ENCODE data around the gene KRTAP13-3.
A peak's percentile ranks its signal among the peaks of the same experiment; 100 is the strongest.

Gene KRTAP13-3, protein sequence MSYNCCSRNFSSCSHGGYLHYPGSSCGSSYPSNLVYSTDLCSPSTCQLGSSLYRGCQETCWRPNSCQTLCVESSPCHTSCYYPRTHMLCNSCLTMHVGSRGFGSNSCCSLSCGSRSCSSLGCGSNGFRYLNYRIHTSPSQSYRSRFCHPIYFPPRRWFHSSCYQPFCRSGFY

DNA sequence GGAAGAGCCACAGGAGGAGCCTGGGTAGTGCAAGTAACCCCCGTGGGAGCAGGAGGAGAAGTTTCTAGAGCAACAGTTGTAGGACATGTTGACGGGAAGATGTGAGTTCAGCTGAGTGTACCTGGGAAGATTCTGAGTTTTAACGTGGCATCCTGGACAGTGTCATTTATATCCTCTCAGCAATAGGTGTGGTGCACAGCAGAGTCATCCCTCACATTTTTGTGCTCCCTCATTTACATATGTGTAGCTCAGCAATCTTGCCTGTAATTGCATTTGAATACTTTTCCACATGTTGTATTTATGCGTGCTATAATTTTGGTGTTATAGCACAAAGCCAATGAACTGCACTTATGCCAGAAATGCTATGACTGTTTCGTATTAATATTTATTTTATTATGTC is at the start of gene KRTAP13-3:
Gene KRTAP13-3, minus strand, starts transcription at position 101 of the 400 bp plus-strand sequence. Its CDS starts 14 bp downstream, at position 87.
- DNase-seq: no peak

DNA sequence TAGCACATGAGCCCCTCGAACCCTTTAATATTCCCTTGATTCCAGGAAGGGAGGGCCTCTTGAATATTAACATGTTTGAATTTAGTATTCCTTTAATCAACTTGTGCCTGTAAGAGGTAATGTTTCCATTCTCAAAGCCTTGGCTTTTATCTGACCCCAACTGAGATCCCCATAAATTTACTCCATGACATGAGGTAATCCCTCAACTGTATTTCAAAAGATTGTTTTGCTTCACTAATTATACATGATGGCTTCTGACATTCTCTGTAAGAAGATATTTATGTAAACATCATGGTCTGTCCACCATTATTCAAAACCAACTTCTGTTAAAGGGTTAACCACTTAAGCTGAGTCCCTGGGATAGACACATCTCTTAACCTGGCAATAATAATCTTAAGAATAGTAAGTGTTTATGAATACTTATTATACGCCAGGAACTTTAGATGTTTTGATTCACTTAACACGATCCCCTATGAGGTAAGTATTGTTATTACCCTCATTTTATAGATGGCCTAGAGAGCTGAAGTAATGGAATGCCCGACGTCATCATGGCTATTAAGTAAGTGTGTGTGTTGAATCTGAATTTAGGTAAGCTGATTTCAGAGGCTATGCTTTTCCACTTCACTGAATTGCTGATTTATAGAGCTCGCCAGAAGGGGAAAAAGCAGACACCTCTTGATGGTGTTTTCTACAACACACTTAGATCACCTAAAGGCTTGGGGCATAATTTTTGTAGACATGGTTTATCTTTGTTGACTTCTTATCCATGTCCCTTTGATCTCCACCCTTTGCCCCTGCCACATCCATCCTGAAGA is 43.4 kb upstream of the KRTAP13-3 start:
- DNase-seq: no peak

DNA sequence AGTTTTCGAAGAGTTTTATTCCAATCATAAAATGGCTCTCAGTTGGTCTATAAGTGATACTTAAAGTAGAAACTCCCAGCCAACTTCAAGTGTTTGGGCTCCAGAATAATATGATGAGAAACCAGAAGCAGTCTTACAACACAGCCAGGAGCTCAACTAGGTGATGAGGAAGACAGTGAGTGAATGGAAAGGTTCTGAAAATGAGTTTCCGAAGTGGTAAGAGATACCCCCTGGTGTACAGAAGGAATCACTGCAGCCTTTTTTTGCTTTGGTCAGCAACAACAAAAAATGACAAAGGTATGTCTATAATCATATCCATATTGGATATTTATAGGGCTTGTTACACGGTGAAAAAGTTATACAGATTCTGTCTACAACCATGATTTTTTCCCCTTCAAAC is 38.0 kb upstream of the KRTAP13-3 start:
- peak; percentile 2 for DNase-seq

DNA sequence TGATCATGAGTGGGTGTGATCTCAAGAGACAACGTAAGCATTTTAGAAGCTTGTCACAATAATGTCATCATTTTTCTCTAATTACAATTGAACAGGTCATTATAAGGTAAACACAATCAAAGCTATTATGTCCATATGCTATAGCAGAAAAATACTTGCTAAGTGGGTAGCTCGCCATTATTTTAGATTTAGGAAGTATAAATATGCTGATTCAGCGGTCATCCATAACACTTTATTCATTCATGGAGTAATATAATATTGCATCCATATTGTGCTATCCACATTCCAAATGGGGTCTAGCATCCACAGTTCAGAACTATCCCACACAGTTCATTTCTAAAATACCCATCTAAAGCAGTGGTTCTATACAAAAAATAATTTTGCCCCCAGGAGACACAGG is 22.8 kb upstream of the KRTAP13-3 start:
- DNase-seq: no peak

DNA sequence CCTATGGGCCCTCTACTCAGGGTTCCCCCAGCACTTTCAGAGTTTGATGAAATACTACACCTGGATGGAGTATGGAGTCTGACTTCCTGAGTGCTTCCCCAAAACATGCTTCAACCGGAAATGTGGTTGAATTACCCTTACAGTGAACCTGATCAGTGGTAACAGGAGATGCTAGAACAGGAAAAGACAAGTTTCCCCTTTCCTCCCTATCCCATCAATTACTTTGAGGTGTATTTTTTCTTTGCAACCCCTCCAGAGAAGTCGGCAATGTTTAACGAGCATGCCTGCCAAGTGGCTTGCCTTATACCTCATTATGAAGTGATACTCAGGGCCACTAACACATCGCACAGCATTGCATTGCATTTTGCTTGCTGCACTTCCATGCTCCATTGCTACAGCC is 21.3 kb upstream of the KRTAP13-3 start:
- no peak for DNase-seq

DNA sequence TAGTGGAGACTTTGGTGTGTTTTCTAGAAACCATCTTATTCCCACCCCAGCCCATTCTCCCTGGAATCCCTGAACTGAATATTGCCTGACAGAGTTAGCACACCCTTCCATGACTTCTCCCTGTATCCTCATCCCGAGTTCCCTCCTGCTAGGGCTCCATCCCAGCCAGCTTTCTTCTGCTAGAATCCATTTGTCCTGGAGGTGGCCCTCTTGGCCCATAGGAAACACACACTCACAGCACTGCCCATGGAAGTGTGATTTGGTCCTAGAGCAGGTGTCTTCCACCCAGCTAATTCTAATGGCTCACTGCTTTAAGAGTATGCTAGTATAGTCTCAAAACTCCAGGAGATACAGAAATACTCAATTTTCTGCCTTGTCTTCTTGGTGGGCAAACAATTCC is 18.5 kb upstream of the KRTAP13-3 start:
- no peak for DNase-seq

DNA sequence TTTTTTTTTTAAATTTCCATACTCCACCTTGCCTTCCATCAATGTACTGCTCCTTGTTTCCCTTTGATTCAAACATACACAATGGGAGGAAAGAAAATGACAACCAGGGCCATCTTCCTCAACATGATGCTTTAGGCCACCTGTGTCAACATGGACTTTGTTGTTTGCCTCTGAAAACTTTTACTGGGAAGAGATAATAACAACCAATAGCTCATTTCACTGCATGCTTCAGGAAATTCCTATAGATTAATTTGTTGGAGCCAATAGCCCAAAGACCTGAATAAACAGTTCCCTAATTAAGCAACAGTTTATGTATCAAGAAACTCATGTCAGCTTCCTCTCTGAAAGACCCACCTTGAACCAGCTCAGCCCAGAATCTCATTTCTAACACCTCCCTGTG is 17.5 kb upstream of the KRTAP13-3 start:
- no peak for DNase-seq

DNA sequence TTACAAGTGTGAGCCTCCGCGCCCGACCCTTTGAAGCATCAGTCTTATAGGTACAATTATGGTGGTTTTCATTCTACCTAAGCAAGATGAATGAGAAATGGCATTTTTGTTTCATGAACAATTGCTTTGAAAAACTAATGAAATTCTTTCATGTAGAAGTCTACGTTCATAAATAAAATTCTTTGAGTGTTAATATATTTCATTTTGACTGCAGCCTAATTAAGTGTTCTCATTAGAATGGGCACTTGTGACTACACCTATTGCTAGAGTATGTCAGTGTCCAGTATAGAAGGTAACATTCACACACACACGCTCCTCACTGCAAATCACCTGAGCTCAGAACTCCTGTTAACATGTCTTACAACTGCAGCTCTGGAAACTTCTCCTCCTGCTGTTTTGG is 14.2 kb upstream of the KRTAP13-3 start, which contains the start of gene KRTAP15-1:
Gene KRTAP15-1, plus strand, starts transcription at position 301 of the 400 bp plus-strand sequence. Its CDS starts 53 bp downstream, at position 354.
- DNase-seq: no peak

DNA sequence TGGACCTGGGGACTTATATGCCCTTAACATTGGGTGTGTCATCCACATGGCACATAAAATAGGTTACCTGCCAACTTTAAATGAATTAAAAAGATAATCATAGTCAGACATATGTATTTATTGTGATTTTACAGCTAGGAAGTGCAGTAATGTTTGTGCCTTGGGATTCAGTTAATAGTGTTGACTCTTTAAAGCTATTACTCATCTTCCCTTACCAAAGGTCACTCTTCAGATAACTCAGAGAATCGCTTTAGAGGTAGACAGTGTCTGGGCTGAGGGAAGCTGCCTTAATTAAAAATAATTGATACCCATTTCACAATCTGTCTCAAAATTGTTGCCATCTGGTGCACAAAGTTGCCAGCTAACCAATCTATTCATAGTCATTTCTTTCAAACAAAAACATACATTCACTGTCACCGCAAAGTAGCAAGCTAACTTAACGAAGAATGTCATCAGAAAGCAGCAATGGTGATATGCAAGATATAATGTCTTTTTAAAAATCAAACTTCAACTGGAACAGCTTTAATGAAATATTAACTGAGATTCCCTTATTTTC is 11.4 kb upstream of the KRTAP13-3 start:
- DNase-seq: no peak

DNA sequence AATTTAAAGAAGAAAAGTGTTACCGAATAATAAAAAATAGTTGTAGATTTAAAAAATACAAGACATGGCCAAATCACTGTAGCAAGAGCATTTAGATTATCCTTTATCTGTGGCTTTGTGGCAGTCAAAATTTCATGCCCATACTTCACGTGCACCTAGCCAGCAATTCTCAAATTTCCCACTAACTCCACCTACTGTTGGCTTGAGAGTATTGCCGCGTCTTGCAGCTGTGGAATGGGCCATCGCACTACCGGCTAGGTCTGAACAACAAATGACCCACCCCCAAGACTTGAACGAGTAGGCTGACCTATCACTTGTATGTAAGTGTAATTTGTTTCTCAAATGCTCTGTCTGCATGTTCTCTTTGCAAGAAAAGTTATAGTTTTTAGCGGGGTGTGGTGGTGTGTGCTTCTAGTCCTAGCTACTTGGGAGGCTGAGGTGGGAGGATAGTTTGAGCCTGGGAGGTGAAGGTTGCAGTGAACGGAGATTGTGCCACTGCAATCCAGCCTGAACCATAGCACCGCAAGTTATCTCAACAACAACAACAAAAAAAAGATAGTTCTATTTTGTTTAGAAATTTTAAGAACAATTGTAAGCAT is 8.4 kb upstream of the KRTAP13-3 start:
- DNase-seq: peak; percentile 32

DNA sequence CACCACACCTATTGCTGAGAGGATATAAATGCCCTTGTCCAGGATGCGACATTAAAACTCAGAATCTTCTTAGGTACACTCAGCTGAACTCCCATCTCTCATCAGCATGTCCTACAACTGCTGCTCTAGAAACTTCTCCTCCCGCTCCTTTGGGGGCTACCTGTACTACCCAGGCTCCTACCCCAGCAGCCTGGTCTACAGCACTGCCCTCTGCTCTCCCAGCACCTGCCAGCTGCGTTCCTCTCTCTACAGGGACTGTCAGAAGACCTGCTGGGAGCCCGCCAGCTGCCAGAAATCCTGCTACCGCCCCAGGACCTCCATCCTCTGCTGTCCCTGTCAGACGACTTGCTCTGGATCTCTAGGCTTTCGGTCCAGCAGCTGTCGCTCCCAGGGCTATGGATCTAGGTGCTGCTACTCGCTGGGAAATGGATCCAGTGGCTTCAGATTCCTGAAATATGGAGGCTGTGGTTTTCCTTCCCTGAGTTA is 4.5 kb upstream of the KRTAP13-3 start, which contains the start of gene KRTAP13-4:
Gene KRTAP13-4, plus strand, starts transcription at position 51 of the 486 bp plus-strand sequence. Its CDS starts 56 bp downstream, at position 107.
- DNase-seq: no peak

DNA sequence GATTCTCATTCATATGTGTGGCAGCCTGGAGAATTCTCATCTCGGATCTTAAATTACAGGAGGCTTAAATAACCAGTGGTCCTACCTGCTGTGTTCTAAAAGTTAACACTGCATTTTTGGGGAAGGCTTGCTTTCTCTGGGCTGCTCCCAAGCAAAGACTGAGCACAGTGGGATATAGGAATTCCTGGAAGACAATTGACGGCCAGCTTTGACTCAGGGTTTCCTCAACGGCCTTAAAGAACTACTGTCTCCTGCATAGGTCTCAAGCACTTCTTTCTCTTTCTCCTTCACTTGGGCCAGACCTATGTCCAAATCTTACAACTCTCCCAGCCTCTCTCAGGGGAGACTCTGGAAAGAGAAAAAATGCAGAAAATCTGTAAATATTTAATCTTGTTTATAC is 1.0 kb upstream of the KRTAP13-3 start:
- DNase-seq: no peak

DNA sequence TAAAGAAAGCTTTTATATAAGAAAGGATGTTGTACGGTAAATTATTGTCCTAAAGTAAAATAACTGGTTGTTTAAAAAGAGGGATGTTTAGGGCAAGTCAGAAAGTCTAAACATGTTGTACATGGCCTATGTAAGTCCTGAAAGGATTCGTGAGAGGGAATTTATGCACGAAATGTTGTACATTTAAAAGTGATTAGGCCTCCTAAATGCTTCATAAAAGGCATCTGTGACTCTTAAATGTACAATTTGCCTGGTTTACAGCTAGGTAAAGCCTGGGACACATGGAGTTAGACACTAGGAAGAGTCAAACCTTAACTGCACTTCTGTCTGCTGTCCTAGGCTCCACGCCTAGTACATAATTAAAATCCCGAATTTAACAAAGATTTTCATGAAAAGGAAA is 9.7 kb downstream of the KRTAP13-3 start:
- no peak for DNase-seq

DNA sequence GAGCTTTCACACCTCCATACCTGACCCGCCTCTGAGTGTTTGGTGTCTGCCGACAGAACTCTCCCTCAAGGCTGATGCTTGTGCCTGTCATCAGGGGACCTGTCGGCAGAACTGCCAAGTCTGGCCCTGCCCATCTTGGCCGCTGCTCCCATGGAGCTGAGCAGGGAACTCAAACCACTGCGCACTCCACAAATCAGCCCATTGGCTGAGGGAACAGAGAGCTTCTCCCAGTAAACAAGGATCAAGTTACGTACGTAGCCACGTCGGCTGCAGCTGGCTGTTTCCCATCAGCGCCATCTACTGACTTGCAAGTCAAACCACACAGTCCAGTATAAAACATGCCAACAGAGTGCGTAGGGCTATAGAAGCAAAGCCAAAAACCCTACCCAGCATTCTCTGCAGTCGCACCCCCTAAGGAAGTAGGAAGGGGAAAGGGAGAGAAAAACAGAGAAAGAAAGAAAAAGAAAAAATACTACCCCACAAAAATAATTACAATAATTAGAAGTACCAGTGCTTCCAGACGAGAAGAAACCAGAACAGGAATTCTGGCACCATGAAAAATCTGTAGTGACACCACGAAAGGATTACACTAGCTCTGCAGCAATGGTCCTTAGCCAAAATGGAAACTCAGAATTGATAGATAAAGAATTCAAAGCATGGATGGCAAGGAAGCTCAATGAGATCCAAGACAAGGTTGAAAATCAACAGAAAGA is 16.8 kb downstream of the KRTAP13-3 start:
- DNase-seq: peak; percentile 22

DNA sequence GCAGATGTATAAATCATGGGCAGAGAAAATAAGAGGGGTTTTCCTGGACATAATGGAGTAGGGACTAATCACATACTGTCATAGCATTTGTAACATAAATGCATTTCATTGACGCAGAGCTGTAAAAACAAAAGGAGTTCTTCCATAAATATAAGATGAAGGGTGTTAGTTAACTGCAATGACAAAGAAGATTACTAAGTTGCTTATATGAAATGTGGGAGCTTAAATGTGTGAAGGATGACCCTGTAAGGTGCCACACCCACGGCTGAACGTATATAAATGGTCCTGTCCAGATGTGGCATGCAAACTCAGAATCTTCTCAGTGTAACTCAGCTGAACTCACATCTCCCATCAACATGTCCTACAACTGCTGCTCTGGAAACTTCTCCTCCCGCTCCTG is 30.0 kb downstream of the KRTAP13-3 start, which contains the start of gene KRTAP13-1:
Gene KRTAP13-1, plus strand, starts transcription at position 301 of the 400 bp plus-strand sequence. Its CDS starts 56 bp downstream, at position 357.
- DNase-seq: no peak

DNA sequence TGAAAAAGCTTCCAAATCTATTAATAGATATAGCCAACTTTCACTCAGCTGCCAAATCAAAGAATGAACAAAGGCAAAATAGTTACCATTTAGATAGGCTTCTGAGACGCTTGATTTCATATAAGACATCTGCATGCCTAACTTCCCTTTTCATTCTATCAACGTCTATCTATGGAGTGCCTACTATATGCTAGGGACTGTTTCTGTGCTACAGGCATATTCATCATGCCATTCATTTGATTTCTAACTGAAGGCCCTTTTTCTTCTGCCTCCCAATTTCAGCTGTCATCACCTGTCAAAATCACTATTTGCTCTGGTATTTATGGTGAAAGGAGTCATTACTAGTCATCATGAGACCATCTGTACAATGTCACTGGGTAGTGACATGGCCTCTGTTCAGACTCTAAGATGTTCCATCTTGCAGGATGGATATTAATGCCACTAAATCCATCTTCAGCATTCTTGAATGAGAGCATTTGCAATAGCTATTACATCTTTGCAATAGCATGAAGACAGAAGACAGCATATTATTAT is 34.2 kb downstream of the KRTAP13-3 start:
- DNase-seq: no peak

DNA sequence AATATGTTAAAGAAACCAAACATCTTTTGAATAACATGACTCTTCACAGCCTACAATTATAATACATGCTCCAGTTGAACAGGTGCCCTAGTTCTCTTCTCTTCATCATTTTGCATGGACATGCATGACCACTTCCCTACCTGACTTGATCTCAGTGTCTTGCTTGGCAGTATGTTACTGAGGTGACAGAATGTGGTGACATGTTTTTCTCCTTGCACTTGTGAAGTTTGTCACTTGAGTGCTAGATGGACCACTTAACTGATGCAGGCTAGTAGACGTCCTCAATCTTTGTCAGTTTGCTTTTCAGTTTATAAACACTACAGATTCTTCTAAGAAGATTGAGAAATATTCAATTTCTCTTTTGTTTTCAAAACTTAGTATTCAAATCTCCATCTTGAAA is 43.5 kb downstream of the KRTAP13-3 start:
- no peak for DNase-seq
